HG03571 (cell line): Measurements from ENCODE around the gene OR7G2.

Source experiments
- ATAC-seq: cut with Tn5 transposase; IDR thresholded peaks from one replicate; pipeline ENCODE4 v1.9.1; 2021; ENCODE audit not compliant: unreplicated experiment

Gene OR7G2

DNA sequence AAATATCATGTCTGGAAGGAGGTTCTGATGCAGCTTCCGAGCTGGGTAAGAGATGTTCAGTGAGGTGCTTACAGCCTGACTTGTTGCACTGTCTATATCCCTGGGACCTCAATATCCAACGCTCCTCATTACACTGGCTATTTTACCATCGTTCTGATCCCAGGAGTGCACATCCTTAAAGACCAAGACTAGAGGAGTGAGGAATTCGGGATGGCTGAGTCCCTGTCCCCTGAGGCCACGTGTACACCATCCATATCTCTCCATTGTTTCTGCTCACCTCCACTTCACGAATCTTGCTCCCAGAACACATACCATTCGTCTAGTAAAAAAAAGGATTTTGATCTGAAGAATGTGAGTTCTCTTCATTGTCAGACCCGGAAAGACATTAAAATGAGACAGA is at the start of gene OR7G2:
Gene OR7G2, minus strand, starts transcription at position 101 of the 400 bp plus-strand sequence. CDS start 4,232 bp downstream, outside the sequence.
- no peak for ATAC-seq

DNA sequence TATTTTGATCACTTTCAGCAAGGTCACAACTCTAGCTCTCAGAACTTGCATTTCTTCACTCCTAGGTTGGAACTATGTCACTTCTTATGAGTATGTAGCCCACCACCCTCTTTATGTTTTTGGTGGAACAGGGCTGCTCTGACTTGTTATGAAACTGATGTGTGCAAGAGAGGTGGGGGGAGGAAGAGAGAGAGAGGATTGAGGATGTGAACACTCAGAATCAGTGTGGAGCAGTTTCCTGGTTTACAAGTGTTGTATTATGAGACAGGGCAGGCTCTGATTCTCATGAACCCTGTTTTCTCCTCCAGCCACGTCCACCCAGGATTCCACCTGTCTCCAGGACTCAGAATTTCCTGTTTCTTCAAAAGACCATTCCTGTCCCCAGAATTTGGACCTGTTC is 49.0 kb upstream of the OR7G2 start:
- no peak for ATAC-seq

DNA sequence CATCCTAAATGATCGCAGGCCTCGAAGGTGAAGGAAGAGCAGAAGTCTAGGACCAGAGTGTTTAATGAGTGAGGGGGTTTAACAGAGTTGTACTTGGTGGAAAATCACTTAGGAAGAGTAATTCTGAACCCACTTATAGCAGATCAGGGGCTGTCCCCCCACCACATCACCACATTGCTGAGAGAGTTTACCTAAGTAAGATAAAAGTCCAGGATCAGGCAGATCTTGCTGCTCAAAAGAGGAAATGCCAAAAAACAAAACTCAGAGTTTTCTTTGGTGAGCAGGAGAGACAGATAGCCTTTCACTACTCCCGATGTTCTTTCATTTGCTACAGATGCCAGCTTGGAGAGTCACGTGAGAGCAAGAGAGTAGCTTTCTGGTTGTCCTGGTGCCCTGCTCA is 48.3 kb upstream of the OR7G2 start:
- no peak for ATAC-seq

DNA sequence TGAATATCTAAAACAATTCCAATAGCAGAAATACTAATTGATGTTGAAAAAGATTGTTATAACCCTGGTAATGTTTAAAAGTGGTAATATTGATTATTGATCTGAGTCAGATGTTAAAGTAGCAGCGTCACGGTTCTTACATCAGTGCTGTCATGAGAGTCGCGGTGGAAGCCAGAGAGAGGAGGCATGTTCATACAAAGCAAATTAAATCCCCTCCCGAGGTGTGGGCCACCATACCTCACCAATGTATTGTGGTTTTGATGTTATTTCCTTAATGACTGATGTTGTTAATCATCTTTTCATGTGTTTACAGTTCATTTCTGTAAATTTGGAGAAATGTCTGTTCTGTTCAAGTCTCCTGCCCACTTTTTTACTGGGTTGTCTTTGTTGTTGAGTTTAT is 44.1 kb upstream of the OR7G2 start:
- ATAC-seq, result no peak

DNA sequence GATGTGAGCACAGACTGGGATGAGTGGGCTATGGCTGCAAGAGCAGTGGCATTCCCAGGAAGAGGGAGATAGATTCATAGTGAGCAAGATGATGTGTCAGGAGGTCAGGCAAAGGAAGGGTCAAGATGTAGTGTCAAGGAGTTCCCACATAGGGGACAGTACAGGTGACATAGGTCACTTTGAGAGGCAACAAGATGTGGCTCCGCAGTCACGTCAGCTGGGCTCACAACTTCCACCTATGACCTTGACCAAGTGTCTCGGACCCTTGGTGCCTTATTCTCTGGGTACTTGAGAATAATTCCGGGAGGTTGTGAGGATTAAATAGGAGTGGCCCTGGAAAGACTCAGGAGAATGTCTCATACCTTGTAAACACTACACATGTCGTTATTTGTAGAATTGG is 43.4 kb upstream of the OR7G2 start:
- ATAC-seq, result no peak

DNA sequence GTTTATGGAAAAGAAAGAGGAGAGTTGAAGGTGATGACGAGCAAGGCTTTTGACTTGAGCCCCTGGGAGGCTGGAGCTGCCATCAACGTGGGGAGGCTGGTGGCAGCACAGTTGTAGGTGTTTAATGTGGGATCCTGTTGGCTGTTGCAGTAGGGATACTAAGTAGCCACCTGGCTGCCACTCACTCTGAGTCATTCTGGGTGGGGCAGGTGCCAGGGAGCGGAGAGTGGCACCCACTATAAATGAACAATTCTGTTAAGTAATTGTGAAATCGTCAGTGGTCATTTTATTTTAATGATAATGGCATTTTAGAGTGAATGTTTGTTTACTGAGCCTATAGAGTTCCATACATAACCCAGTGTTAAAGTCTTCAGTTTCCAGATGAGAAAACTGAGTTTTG is 42.7 kb upstream of the OR7G2 start:
- ATAC-seq, result no peak

DNA sequence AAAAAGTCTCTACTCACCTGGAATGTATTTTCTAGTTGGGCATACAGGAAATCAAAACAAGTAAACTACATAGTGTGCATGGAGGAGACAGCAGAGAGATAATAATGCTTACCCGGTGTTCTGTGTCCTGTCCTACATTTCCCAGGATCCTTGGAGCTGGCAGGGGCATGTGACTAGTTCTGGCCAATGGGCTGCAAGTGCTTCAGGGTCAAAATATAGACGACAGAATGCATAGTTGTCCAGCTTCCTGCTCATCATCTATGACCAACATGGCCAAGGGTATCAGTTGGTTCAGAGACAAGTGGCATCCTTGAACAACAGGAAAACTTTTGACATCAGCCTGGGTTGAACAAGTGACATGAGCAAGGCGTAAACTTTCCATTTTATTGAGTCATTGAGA is 41.4 kb upstream of the OR7G2 start:
- no peak for ATAC-seq

DNA sequence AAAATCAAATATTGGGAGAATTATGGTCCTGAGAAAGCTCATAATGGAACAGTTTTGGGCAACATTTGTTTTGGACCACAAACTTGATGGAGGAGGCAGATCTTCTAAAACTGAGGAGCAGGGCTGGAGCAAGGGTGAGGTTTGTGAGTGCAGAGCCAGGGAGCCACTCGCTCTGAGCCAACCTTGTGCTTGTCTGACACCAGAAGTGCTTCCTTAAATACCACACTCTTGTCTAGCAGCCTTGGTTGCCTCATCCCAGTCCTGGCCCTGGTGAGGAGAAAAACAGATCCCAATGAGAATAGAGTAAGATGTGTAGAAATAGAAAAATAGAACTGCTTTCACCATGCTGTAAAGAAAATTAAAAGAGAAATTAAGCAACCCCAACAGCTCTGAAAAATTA is 39.6 kb upstream of the OR7G2 start:
- no peak for ATAC-seq

DNA sequence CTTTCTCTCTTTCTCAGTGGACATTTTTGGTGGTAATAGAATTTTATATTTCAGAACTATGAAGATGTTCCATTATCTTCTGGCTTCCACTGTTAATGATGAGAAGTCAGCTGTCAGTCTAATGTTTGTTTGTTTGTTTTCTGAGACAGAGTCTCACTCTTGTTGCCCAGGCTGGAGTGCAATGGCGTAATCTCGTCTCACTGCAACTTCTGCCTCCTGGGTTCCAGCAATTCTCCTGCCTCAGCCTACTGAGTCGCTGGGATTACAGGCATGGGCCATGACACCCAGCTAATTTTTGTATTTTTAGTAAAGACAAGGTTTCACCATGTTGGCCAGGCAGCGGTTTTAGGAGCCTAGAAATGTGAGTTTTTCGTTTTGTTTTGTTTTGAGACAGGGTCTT is 37.6 kb upstream of the OR7G2 start:
- no peak for ATAC-seq

DNA sequence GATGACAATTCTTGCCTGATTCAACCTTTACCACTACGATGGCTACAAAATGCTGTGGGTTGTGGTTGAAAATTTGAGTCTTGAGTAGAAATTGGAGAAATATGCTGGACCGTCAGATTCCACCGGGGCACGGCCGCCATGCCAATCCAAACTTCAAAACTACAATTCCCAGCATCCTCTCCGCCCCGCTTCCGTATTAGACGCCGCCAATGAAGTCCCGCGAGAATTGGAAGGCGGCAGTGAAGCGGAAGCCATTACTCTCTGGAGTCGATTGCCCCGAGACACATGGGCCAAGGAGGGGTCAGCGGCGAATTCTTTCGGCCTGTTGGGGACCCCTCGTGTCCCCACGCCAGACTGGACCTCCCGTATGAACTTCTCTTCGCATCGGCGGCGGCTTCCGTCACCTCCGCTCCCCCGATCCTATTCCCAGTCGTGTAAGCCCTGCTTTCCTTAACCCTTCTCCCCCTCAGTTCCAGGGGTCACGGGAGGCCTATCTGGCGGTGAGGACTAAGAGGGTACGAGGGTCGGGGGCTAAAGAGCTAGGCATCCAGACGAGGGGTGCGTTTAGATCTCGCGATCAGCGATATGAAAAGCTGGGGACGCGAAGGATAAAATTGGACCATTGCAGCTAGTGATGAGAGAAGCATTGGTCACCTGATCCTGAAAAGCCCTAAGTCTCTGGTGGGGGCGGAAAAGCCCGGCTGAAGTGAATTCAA is 33.0 kb upstream of the OR7G2 start, which contains the start of gene ZNF317:
Gene ZNF317, plus strand, starts transcription at position 239 of the 716 bp plus-strand sequence. CDS start 15,620 bp downstream, outside the sequence.
- peak; percentile 96 for ATAC-seq

DNA sequence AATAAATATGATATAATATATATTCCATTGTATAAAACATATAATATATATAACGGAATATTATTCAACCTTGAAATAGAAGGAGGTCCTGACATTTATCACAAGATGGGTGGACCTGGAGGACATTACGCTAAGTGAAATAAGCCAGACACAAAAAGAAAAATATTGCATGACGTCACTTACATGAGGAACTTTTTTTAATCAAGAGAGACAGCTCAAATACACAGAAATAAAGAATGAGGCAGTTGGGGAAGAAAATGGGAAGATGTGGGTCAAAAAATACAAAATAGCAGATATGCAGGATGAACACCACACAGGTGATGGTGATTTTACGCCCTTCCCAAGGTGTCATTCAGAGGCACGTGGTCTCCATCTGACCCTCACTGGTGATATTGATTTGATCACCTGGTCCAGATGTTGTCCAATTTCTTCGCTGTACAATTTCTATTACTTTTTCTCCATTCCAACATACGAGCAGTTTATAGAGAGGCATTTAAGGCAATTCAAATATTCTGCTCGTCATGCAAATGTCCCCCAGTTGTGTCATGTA is 32.4 kb upstream of the OR7G2 start:
- ATAC-seq, result peak; percentile 23

DNA sequence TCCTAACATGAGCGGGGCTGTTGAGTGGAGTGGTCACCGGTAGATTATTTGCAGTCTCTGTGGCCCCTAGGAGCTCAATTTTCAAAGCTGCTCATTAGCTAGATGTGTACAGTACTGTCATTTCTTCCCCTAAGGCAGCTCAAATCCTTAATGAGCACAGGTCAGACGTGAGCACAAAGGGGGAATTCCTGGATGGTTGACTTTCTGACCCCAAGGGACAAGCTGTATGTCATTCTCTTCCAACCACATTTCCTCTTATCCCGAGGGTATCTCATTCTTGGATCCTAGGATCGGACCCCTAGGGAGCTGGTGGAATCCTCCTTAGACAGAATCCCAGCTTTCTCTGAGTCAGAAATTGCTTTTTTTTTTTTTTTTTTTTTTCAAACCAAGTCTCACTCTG is 25.1 kb upstream of the OR7G2 start:
- no peak for ATAC-seq

DNA sequence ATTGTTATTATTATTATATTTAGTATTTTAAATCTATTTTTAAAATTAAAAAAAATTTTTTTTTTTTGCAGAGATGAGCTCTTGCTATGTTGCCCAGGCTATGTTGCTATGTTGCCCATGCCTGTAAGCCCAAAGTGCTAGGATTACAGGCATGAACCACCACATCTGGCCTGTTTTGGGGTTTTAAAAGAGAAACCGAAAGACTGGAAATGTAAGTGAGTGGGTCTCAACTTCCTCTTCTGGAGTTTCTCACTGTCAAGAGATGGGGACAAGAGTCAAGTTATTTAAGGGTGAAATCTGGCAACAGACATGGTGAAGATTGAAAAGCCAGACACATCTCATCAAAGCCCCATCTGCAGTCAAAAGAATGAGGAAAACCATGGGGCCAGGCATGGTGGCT is 23.7 kb upstream of the OR7G2 start:
- ATAC-seq, result no peak

DNA sequence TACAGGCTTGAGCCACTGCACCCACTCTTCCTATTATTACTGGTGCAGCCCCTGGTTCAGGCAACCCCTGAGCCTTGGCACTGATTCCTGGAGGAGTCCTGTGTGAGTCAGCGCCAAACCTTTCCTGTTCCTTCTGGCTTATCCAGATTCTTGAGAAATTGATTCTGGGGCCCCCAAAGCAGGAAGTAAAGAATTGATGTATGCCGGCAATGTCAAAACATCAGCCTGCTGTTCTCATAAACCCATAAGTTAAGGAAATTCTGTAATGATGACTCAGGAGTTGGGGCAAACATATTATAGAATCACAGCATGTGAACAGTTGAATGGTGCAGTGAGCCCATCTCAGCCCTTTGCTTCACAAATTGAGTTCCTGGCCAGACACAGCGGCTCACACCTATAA is 20.9 kb upstream of the OR7G2 start:
- no peak for ATAC-seq

DNA sequence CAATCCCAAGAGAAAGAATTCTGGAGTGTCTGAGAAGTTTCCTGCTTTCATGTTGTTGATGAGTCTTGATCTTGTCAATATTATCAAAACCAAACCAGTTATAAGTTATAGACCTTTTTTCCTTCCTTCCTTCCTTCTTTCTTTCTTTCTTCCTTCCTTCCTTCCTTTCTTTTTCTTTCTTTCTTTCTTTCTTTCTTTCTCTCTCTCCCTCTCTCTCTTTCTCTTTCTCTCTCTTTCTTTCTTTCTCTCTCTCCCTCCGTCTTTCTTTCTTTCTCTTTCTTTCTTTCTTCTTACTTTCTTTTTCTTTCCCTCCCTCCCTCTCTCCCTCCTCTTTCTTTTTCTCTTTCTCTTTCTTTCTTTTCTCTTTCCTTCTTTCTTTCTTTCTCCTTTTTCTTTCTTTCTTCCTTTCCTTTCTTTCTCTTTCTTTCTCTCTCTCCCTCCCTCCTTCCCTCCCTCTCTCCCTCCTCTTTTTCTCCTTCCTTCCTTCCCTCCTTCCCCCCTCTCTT is 19.7 kb upstream of the OR7G2 start, which contains the start of gene OR7G3:
Gene OR7G3, minus strand, starts transcription at position 51 of the 506 bp plus-strand sequence. Its CDS starts 0 bp downstream, at position 51.
- no peak for ATAC-seq

DNA sequence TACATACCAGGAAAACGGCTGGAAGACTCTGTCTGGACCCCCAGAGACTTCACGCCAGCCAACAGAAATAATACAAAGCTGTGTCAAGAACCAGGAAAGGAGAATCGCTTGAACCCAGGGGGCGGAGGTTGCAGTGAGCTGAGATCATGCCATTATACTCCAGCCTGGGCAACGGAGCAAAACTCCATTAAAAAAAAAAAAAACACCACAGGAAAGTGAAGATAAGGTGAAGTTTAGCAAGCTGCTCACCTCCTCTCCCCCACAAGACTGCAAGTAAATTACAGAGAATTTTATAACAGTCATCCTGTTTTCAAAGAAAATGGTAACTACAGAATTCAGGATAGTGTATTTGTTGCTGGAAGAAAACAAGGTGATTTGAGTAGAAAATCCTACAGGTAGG is 9.3 kb upstream of the OR7G2 start:
- no peak for ATAC-seq

DNA sequence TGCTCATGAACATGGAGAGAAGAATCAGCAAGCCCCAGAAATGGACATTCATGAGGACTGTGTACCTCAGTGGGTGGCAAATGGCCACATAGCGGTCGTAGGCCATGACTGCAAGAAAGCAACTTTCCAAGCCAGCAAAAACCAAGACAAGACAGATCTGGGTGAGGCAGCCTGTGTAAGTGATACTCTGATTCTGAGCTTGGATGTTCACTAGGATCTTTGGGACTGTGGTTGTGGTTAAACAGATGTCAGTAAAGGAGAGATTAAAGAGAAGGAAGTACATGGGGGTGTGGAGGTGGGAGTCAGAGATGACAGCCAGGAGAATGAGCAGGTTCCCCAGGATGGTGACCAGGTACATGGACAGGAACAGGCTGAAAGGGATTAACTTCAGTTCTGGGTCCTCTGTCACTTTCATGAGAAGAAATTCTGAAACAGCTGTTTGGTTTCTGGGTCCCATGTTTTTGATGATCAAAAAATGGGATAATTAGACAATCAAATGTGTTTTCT is 8.1 kb upstream of the OR7G2 start, which contains the start of gene OR7G1:
Gene OR7G1, minus strand, starts transcription at position 457 of the 507 bp plus-strand sequence. Its CDS starts 0 bp downstream, at position 457.
- ATAC-seq, result no peak

DNA sequence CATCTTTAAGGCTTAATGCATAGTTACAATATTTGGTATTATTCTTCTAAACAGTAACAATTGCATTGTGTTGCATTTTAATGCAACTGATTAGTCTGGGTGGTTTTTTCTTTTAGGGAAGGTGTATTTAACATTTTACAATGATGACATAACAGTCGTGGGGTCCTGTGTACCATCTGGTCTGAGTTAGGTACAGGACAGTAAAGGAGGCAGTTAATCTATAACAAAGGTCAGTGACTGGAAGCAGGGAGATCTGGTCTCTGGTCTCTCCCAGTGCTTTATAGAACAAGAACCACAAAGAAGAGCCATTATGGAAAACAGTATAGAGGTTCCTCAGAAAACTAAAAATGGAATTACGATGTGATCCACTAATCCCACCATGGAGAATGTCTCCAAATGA is 2.7 kb upstream of the OR7G2 start:
- no peak for ATAC-seq

DNA sequence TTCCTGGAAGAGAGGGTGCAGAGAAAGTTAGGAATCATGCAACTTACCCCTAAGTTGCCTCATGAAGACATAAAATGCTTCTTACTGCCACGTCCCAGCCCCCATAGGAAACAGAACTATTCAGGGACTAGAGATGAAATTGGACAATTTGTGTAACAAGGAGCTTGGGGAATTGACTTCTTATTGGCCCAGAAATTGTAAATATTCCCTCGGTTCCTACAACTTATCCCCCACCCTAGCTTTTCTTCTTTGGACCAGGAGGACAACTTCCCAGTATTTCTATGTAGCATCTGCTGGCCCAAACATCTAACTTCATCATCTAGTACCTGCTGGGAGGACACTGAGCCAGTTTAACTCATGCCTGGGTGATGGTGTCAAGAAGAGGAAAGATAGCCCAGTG is 20.5 kb downstream of the OR7G2 start, which contains the start of gene OR1M1:
Gene OR1M1, plus strand, starts transcription at position 301 of the 400 bp plus-strand sequence. CDS start 6,184 bp downstream, outside the sequence.
- no peak for ATAC-seq

DNA sequence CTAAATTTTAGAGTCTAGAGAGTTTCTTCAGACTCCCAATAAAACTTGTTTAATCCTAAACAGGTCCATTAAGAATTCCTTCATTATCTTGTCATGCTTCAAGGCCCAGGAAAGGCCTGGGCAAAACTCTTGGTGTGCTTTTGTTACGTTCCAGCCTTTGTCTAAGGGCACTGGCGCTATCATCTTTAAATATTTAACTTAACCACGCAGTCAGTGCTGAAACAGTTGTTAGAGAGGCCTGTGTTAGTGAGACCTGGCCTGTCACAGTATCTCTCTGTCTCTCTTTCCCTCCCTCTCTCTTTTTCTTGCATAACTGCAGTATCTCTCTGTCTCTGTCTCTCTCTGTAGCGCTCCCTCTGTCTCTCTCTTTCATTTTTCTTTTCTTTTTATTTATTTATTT is 28.6 kb downstream of the OR7G2 start:
- ATAC-seq, result no peak

DNA sequence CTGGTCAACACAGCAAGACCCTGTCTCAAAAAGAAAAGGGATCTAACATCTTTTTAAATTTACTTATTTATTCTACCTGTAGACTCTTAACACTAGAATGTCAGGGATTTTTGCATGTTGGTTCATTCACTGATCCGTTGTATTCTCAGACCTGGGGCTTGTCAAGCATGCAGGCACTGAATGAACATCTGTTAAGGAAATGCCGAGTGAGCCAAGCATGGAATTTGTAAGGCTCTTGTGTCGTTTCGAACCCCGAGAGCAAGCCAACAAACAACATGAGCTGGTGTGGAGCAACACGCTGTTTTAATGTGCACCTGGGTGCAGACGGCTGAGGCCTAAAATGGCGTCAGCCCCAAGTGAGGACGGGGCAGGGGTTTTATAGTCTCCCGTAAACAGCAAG is 30.4 kb downstream of the OR7G2 start:
- no peak for ATAC-seq
